SKM-1 (cell line): Measurements from ENCODE around the gene SGCD.
A peak's percentile ranks its signal among the peaks of the same experiment; 100 is the strongest.

Source experiments
- DNase-seq: peaks from one replicate; lab custom pipeline; 2025; ENCODE audit not compliant: unreplicated experiment; lab: John Stamatoyannopoulos, UW

The SGCD gene

GRCh38 chr5:156755421-156756087 is 428.6 kb downstream of the SGCD start:
- DNase-seq = no peak

GRCh38 chr5:156758011-156758791 is 431.2 kb downstream of the SGCD start:
- DNase-seq = no peak

DNA sequence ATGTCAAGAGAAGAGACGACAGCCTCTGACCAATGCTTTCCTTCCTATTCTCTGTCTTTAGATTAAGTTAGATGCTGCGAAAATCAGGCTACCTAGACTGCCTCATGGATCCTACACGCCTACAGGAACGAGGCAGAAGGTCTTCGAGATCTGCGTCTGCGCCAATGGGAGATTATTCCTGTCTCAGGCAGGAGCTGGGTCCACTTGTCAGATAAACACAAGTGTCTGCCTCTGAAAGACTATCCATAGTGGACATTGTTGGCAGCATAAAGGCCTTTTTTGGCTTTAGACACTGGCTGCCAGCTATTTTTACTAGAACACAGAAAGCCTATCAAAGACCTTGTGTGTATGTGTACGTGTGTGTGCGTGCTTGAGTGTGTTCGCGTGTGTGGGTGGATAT is 432.2 kb downstream of the SGCD start:
- no peak for DNase-seq

GRCh38 chr5:156762771-156763170 is 435.8 kb downstream of the SGCD start:
- no peak for DNase-seq

DNA sequence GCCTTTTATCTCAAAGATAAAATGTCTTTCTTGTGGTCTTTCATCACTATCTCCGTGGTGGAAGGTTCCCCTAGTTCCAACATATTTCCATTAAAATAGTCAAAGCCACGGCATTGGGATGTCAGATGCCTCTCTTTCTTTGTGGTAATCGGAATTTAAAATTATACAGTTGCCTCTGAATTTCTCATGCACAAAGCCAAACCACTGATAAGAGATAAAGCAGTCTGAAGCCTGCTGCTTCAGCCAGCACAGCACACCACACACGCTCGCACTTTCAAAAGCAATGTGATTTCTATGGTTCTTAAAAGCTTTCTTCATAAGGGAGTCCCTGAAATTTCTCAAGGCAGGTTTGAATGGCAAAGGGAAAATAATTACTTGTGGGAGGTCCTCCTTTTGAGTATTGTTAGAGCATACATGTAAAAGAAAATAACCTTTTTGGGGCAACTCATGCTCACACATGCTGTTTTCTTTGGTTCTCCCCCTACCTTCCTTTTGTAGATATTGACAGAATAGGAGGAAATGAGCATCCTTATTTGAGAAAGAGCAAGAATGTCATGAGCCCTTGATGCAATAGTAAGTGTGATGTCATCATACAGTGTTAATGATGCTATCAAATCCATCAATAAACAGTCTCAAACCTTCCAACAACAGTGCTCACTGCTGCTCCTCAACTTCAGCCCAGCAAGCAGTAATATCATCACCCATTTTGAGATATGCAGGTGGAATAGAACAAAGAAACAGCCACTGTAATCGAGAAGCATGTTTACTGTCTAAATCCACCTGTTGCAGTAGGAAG is 437.4 kb downstream of the SGCD start:
- no peak for DNase-seq

GRCh38 chr5:156774273-156774672 is 447.3 kb downstream of the SGCD start:
- DNase-seq = no peak

DNA sequence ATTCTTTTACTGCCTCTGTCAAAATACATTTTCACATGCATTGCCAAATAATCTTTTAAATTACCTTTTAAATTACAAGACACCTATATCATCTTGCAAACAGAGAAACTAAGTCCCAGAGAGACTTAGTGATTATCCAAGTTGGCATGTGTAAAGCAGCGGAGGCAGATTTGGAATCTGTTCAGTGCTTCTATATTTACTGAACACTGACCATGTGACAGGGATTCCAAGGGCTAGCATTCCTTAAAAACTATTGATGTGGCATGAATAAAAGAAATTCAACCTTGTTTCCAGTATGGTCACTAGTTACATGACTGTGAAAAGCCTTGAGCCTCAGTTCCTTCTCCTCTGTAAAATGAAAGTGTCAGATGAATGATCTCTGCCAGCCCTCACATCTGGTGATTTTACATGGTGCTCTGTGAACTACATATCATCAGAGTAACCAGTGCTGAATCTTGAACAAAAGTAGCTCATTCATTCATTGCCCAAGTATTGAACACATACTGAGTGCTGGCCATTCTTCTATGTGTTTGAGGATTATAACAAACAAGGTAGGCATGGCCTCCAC is 451.3 kb downstream of the SGCD start:
- no peak for DNase-seq

DNA sequence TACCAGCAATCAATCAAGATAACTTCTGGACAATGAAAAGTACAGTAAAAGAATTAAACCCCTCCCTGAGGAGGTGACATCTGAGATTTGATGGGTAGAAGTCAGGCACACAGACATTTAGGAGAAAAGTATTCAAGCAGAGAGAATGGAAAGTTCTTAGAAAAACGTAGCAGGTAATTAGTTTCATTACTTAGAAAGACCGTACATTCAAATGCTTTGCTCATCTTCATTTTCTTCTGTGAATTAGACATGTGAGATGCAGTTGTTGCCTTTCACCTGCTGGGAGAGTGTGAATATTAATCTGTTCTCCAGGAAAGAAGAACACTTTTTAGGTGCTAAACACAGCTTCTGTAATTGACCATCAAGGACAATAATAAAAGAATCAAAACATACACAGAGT is 451.8 kb downstream of the SGCD start:
- no peak for DNase-seq

- no peak for DNase-seq
Measured at GRCh38 chr5:156779436-156779835, 452.5 kb downstream of the SGCD start.

- DNase-seq = no peak
Measured at GRCh38 chr5:156783092-156783491, 456.1 kb downstream of the SGCD start.

DNA sequence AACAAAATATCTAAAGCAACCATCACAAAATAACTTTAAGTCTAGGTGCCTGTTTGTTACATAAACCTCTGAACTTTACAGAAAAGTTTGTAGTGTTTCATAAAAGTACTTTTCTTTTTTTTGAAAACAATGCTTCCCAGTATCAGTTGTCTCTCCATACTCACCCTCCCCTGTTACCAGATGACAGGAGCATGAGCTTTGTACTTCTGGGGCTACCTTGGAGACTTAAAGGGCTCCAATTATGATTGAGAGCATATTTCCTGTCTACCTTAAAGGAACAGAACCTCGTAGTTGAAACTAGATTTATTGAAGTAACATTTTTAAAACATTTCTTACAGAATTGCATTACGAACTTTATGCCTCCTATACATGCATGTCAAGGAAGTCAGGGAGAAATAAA is 467.7 kb downstream of the SGCD start:
- no peak for DNase-seq

DNA sequence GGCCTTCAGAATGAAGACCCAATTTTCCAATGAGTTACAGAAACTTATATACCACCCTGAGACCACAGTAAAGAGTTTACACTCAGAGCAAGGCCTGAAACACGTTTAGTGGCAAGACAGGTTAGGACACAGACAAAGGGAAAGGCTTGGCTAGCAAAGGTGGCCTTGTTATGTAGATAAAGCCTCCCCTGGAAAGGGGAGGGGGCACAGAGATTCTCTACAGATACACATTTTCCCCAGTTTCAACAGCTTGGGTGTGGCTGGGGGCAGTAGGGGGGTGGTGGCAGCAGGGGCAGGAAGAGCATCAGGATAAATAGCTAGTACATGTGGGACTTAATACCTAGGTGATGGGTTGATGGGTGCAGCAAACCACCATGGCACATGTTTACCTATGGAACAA is 471.2 kb downstream of the SGCD start:
- no peak for DNase-seq

DNA sequence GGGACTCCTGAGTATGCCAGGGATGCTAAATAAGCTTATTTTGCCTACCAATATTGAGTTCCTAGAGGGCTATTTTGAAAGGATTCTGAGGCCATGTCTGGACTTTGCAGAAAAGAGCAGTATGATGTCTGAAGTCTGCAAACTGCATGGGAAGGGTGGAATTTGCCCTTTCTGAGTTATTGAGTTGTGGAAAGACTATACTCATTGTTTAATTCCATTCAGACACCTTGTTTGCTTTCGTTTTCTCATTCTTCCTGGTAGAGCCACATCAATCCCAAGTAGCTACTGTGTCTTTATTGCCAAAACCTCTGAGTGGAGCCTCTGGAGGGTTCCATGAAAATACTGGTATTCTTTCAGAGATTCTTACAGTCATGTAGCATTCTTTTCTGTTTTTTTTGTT is 472.2 kb downstream of the SGCD start:
- no peak for DNase-seq

DNA sequence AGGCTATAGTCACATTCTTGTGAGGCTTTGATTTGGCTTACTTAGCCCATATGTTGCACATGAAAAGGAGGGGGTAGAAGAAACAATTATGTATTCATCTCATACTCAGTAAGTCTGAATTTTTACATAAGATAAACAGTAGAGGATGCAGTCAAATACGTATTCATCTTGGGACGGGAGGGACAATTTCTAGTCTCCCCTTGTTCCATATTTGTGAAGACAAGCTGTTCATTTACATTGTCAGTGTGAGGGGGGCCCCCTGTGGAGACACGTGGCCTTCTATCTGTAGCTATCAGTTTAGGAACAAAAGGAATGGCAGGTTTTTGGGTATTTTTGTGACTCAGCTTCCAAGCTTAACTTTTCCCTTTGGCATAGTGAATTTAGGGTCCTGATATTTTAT is 474.0 kb downstream of the SGCD start:
- no peak for DNase-seq

GRCh38 chr5:156802501-156802900 is 475.5 kb downstream of the SGCD start:
- DNase-seq = no peak

GRCh38 chr5:156803404-156803803 is 476.4 kb downstream of the SGCD start:
- DNase-seq = no peak

DNA sequence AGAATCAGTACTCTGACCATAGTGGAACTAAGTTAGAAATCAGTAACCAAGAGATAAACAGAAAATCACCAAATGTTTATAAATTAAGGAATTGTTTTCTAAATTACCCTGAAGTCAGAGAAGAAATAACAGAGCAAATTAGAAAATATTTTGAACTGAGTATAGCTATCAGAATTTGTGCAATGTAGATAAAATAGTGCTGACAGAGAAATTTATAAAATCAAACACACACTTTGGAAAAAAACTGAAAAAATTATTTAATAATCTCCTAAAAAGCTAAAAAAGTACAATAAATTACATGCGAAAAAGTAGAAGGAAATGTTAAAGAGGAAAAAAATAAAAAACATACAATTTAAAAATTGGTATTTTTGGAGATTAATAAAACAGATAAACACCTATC is 486.0 kb downstream of the SGCD start:
- DNase-seq = no peak

GRCh38 chr5:156815988-156816599 is 489.1 kb downstream of the SGCD start:
- peak; percentile 28 for DNase-seq
